ENCODE measurements around the gene SKAP2.

The SKAP2 gene

GRCh38 chr7:26667514-26668133, 196.8 kb downstream of the SKAP2 start:
- peak in 50 of 56 donors; percentile 6 to 90 (median 66) for DNase-seq

- no peak for DNase-seq
Measured at GRCh38 chr7:26664735-26665416, 199.5 kb downstream of the SKAP2 start.

DNA sequence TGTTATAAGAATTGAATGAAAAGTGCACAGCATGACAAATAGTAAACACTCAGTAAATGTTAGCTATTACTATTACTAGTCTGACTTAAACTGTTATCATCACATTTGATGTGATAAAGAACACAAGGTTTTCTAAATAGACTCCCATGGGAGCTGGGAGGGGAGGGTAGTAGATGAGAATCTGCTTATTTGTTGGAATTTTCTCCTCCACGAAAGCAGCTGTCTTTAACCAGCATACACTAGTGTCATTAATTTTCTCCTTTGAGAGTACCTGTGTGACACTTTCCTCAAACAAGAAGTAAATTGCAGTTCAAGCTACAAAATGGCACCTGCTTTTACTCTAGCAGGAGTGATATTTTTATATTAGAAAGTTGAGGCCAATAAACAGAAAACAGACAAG, 200.1 kb downstream of the SKAP2 start:
- no peak for DNase-seq

- no peak for DNase-seq
Measured at GRCh38 chr7:26663874-26664273, 200.5 kb downstream of the SKAP2 start.

DNA sequence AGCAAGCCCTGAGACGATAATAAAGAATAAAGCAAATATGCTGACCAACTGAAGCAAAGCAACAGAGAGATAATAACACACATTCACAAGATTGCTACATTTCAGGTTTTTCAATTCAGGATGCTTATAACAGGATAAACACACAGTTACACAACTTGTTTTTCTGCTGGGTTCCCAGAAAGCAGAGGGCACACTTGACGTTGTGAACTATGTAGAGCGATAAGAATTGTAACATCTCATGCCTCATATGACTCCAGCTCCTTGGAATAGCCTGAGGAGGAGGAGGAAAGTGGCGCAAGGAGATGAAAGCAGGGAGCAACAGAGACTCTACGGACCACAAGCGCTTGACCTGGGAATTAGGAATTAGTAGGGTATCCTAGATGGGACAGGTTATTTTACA, 201.7 kb downstream of the SKAP2 start:
- no peak for DNase-seq

DNA sequence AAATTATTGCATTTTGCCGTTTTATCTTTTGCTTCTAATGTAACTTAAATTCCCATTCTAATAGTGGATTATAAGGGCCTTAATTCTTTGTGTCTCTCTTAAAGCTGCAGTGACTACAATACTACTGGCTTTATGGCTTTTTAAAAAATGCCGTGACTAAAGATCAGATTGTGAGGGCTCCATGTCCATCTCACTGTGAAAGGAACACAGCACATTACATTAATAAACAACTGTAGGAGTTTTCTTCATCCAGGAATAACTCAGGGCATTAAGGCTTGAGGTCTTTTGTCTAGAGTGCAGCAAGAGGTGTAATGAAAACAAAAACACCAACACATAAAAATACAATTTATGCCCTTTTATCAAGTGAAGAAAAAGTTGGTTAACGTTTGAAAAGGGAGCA, 205.3 kb downstream of the SKAP2 start:
- DNase-seq = no peak

GRCh38 chr7:26658389-26659084, 205.9 kb downstream of the SKAP2 start:
- DNase-seq = peak in 5 of 56 donors; percentile 10 to 29 (median 14)

- peak in 2 of 56 donors; percentile 5 to 24 for DNase-seq
Measured at GRCh38 chr7:26657686-26658388, 206.6 kb downstream of the SKAP2 start.

DNA sequence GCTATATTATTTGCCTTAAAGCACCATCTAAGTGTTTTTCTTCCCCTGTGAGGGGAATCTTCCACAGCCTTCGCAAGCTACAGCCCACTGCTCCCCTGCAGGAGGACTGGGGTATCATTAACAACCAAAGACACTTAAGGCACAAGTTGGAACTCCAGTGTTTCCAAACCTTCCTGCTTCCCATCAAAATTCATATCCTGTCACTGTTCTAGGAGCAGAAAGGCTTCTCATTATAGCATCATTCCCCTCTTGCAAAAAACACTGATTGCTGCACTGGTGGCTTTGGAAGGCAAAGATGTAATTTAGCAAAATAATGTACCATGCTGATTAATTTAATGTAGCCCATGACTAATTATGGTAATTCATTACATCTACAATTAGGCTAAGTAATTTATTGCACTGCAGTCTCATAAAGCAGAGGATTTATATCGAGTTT, 207.2 kb downstream of the SKAP2 start:
- no peak for DNase-seq

DNA sequence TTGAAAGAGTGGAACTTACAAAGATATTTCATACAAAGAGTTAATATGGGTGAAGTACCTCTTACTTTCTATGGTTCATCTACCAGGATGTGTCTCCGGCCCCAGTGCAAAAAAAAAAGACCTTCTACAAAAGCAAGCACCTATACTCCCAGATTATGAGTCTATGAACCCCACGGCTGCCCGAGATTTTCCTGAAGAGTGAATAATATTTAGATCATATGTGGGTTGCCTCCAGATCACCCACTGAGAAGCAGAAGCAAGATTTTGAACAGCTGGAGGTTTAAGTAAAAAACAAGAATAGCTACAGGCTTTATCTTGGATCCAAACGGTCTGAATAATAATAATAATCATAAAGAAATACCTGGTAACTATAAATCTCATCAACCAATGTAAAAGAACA, 207.7 kb downstream of the SKAP2 start:
- DNase-seq = peak in 1 of 56 donors; percentile 26

DNA sequence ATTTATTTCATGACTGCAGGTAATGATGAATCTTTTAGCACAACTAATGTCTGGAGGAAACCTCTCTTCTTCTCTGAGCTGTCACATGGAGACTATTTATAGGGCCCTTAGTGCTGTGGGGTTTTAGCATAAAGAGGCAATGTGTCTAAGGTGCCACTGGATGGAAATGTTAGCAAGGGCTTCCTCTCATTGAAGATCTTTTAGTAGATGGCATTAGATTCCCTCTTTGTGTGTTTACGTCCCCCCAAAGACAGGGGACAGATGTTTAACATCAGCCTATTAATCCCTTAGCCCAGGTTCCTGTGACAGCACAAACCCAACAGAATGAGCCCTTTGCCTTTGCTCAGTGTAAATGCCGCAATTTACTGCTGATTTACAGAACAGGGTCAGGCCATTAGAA, 208.6 kb downstream of the SKAP2 start:
- DNase-seq = no peak

DNA sequence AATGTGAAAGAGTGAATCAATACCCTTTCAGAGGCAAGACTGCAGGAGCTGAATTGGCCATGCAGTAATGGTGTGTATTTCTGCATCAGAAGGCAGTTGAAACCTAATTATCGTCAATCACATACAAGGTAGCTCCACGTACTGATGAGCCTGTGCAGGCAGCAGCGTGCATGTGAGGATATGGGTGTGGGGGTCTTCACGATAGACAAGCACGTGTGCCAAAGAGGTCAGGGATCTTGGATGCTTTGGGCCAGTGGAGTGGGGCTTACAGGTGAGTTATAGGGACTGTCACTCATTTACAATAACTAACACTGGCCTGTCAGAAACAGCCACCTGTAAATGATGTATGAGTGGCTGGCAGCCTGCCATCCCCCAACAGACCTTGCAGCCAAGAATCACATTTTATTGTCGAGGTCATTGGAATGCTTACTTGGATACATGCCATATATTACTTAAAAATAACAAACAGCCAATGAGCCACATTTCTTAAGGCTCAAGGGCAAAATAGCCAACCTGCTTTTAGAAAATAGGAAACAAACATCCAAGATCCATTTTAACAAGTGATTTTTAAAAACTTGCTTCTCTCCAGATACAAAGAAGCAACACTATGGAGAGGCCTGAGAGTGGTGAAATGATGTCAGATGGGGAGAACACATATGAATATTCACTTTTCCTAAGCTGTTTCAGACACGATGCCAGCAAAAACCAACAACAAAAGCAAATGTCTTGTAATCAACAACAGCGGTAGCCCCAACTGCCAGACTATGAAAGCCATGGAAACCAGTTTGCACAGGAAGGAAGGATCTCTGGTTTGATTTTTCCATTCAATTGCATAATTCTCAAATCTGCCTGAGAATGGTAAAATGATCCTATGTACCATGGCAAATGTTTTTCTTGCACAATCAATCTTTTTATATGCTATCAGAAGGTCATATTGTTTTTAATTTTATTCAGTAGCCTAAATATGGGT, 210.7 kb downstream of the SKAP2 start:
- DNase-seq = no peak

- DNase-seq = no peak
Measured at GRCh38 chr7:26652401-26653100, 211.8 kb downstream of the SKAP2 start.

DNA sequence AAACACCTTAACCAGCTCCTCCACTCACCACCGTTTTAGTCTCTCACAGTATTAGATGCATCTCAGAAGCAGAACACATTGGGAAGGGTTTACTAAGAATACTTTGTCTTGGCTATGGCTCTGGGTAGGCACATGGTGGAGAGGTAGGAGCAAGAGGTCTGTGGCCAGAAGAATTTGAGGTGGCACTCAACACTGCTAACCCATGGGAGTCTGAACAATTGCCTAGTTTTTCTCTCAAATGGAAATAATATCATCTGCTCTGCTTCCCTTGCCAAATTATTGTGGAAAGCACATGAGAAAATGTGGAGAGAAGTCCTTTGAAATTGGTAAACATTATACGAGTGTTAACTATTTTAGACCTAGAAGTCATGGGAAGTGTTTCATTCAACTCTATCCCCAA, 214.3 kb downstream of the SKAP2 start:
- DNase-seq = no peak

GRCh38 chr7:26649388-26649787, 215.0 kb downstream of the SKAP2 start:
- no peak for DNase-seq

GRCh38 chr7:26648554-26648953, 215.8 kb downstream of the SKAP2 start:
- DNase-seq = no peak

DNA sequence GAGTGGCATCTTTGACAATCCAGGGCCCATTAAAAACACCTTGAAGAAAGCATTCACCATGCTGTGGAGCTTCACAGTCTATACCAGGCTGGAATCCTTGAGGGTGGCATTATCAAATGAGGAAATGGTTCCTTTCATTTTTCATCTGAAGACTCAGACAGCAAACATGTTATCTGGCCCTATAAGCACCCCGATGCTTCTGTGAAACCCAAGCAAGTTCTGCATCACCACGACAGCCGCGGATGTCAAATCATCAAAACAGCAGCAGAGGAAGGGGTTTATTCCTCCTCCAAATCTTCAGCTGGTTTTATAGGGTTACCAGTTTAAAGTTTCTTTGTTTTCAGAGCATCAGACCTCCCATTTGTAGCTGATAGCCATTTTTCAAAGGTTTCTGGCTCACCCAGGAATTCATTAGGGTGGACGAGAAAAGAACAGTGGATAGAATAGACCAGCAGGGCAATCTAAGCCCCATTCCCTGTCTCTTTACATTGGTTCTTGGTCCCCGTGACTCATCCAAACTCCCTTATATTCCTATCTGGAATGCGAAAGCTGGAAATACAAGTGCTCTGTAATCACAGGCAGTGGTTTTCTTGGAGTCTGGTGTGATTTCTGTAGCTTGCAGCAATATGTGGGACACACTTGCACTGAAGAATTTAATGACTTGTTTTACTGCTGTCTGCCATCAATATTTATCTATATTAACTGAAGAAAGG, 217.9 kb downstream of the SKAP2 start:
- DNase-seq = no peak

DNA sequence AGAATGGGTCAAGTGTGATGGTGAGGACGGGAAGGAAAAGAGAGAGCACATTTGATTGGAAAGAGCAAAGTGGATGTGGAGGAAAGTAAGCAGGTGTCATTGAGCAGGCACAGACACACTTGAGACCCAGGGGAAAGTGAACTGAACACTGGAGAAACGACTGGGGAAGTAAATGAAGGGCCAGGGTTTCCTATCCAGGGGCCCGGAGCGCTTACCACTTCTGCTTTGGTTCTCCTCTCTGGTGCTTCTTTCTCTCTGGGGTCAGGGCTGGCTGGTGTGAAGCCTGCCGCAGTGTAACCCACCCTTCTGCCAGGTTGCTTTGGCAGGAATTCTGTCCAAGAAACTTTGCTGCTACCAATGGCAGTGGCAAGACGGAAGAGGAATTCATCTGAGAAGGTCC, 219.3 kb downstream of the SKAP2 start:
- DNase-seq = peak in 1 of 56 donors; percentile 2

DNA sequence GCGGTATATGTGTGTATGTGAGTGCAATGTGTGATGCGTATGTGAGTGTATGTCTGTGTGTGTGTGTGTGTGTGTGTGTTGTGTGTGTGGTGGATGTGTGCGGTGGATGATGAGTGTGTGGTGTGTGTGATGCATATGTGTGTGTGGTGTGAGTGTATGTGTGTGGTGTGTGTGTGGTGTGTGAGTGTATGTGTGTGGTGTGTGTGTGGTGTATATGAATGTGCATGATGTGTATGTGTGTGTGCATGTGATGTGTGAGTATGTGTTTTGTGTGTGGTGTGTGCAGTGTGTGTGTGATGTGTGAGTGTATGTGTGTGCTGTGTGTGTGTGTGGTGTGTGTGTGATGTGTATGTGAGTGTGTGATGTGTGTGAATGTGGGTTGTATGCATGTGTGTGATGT, 222.0 kb downstream of the SKAP2 start:
- no peak for DNase-seq

All from nucleus accumbens (tissue), 56 donors.